HCT116 (cell line): ENCODE measurements around the gene TICAM2. TPM values are rescaled to one million over a fixed set of nuclear protein-coding genes. Genes with fewer than 3 reads are reported as not detected.

ENCODE experiments used
- ATAC-seq: fragments of 200-7000 bp; cut with Tn5 transposase; 2 replicates; pipeline ENCODE4 v1.9.1; 2020; ENCODE audit warnings: mild to moderate bottlenecking, moderate library complexity
- BruUV-seq: library from RNA; stranded (reverse); fragments of 400-500 nt; replicated peaks from 2 replicates; lab custom pipeline; 2021; lab: Mats Ljungman, UMichigan
- CTCF ChIA-PET: fragments of 300-600 bp; sonication (Branson Sonifier 250); formaldehyde crosslinking; loops from one replicate; lab custom pipeline; 2021; ENCODE audit warnings: antibody characterized with exemption; lab: Charles Lee
- POLR2A ChIA-PET: fragments of 300-600, 350-600 bp; sonication (Branson Sonifier 250); formaldehyde crosslinking; loops from one replicate; lab custom pipeline; 2021; ENCODE audit warnings: antibody characterized with exemption; lab: Charles Lee
- RAD21 ChIA-PET, 2 experiments: fragments of 300-600 bp; sonication (Branson Sonifier 250); formaldehyde crosslinking; loops; one replicate each; lab custom pipeline; 2023; ENCODE audit warnings: low total read pairs in 2 of 2; ENCODE audit not compliant: uncharacterized antibody in 2 of 2, unreplicated experiment in 2 of 2, low non-redundant PET in 1 of 2; lab: Charles Lee
- DNase-seq: peaks from one replicate; pipeline ENCODE4 v3.0.0-alpha.2; 2010; ENCODE audit warnings: low read depth, low spot score
- H2AFZ ChIP-seq: fragments of 200-600 bp; shearing (Covaris generic), sonication (generic); 2 replicates; pipeline ENCODE4 v1.6.1; 2017; ENCODE audit warnings: low read depth, mixed run types, mixed read lengths, antibody characterized with exemption, low read length; ENCODE audit not compliant: poor library complexity, severe bottlenecking
- H3K27ac ChIP-seq: 2 replicates; pipeline ENCODE4 v1.5.1; 2012; ENCODE audit warnings: low read depth, low read length
- H3K27me3 ChIP-seq: fragments of 200-600 bp; sonication (generic); 2 replicates; pipeline ENCODE4 v1.6.1; 2016; ENCODE audit warnings: mixed run types, low read length, mixed read lengths; ENCODE audit not compliant: insufficient read depth
- H3K36me3 ChIP-seq, 2 experiments: fragments of 200-500 bp in 1 of 2; fragments of 200-600 bp in 1 of 2; sonication (Bioruptor generic) in 1 of 2; sonication (generic) in 1 of 2; 2 replicates each; pipeline versions ENCODE4 v1.5.1 to v1.6.1; 2014 to 2016; ENCODE audit warnings: low read length in 2 of 2, inconsistent platforms in 1 of 2, mixed read lengths in 1 of 2, mixed run types in 1 of 2; ENCODE audit not compliant: insufficient read depth in 2 of 2, control insufficient read depth in 1 of 2
- H3K4me1 ChIP-seq, 2 experiments: fragments of 200-600 bp in 1 of 2; sonication (generic) in 1 of 2; 2 replicates each; pipeline versions ENCODE4 v1.5.1 to v1.6.1; 2012 to 2017; ENCODE audit warnings: low read length in 2 of 2, inconsistent platforms in 1 of 2, mild to moderate bottlenecking in 1 of 2, mixed read lengths in 1 of 2, mixed run types in 1 of 2, moderate library complexity in 1 of 2; ENCODE audit not compliant: insufficient read depth in 2 of 2, control insufficient read depth in 1 of 2
- H3K4me2 ChIP-seq: fragments of 200-600 bp; sonication (generic); 2 replicates; pipeline ENCODE4 v1.6.1; 2017; ENCODE audit warnings: mixed run types, low read length, mixed read lengths
- H3K4me3 ChIP-seq, 2 experiments: fragments of 200-600 bp in 1 of 2; sonication (generic) in 1 of 2; replicated peaks in 1 of 2; 2 replicates each; pipeline ENCODE4 v1.5.1; 2011 to 2016; ENCODE audit warnings: low read length in 2 of 2, control low read depth in 1 of 2, low read depth in 1 of 2, mild to moderate bottlenecking in 1 of 2, mixed read lengths in 1 of 2, mixed run types in 1 of 2
- H3K79me2 ChIP-seq: fragments of 200-600 bp; sonication (generic); 2 replicates; pipeline ENCODE4 v1.6.1; 2017; ENCODE audit warnings: mild to moderate bottlenecking, mixed run types, low read length, moderate library complexity, mixed read lengths; ENCODE audit not compliant: insufficient read depth
- H3K9ac ChIP-seq: fragments of 200-600 bp; sonication (generic); 2 replicates; pipeline ENCODE4 v1.6.1; 2016; ENCODE audit warnings: low read length, mixed read lengths
- H3K9me2 ChIP-seq: fragments of 200-600 bp; sonication (generic), shearing (Covaris generic); 2 replicates; pipeline ENCODE4 v1.6.1; 2017; ENCODE audit warnings: mixed run types, mild to moderate bottlenecking, moderate library complexity; ENCODE audit not compliant: insufficient read depth
- H3K9me3 ChIP-seq, 2 experiments: fragments of 200-500 bp in 1 of 2; fragments of 200-600 bp in 1 of 2; sonication (Bioruptor generic) in 1 of 2; sonication (generic) in 1 of 2; 2 replicates each; pipeline ENCODE4 v1.6.1; 2014 to 2017; ENCODE audit warnings: low read length in 2 of 2, mixed read lengths in 2 of 2, inconsistent platforms in 1 of 2, low read depth in 1 of 2, mild to moderate bottlenecking in 1 of 2, mixed run types in 1 of 2, moderate library complexity in 1 of 2; ENCODE audit not compliant: control insufficient read depth in 1 of 2, insufficient read depth in 1 of 2
- H4K20me1 ChIP-seq: fragments of 200-600 bp; sonication (generic), shearing (Covaris generic); 2 replicates; pipeline ENCODE4 v1.6.1; 2017; ENCODE audit warnings: mixed run types, mild to moderate bottlenecking, moderate library complexity; ENCODE audit not compliant: insufficient read depth
- CEBPB ChIP-seq: IDR thresholded peaks from 2 replicates; pipeline ENCODE4 v1.6.1; 2012; ENCODE audit warnings: low read depth
- EGR1 ChIP-seq: IDR thresholded peaks from 2 replicates; pipeline ENCODE4 v1.6.1; 2012; ENCODE audit warnings: low read depth
- ELF1 ChIP-seq: IDR thresholded peaks from 2 replicates; pipeline ENCODE4 v1.6.1; 2012; ENCODE audit warnings: low read depth, borderline replicate concordance
- EZH2 ChIP-seq: fragments of 200-600 bp; sonication (generic); IDR thresholded peaks from 2 replicates; pipeline ENCODE4 v1.6.1; 2017; ENCODE audit warnings: antibody characterized with exemption, mixed run types
- POLR2A ChIP-seq: IDR thresholded peaks from 2 replicates; pipeline ENCODE4 v1.7.0; 2011; ENCODE audit warnings: borderline replicate concordance; ENCODE audit not compliant: insufficient read depth, insufficient read length; ENCODE audit errors: extremely low read depth
- RAD21 ChIP-seq: IDR thresholded peaks from 2 replicates; pipeline ENCODE4 v1.6.1; 2012; ENCODE audit warnings: low read depth, mild to moderate bottlenecking
- SIN3A ChIP-seq: IDR thresholded peaks from 2 replicates; pipeline ENCODE4 v1.6.1; 2012; ENCODE audit warnings: low read depth
- SP1 ChIP-seq: IDR thresholded peaks from 2 replicates; pipeline ENCODE4 v1.6.1; 2012; ENCODE audit warnings: low read depth
- TCF7L2 ChIP-seq: IDR thresholded peaks from 2 replicates; pipeline ENCODE4 v1.7.0; 2011; ENCODE audit warnings: borderline replicate concordance, inconsistent platforms; ENCODE audit not compliant: insufficient read depth, insufficient read length; ENCODE audit errors: extremely low read depth
- YY1 ChIP-seq: IDR thresholded peaks from 2 replicates; pipeline ENCODE4 v1.6.1; 2011; ENCODE audit warnings: low read length, low read depth, moderate library complexity, mild to moderate bottlenecking; ENCODE audit not compliant: insufficient replicate concordance; ENCODE audit errors: extremely low read depth
- ZFX ChIP-seq: fragments of 450-650 bp; IDR thresholded peaks from 2 replicates; pipeline ENCODE4 v1.6.1; 2017
- ZNF274 ChIP-seq: fragments of 200-500 bp; sonication (Bioruptor generic); IDR thresholded peaks from 2 replicates; pipeline ENCODE4 v1.6.1; 2014; ENCODE audit warnings: mild to moderate bottlenecking, low read depth, low read length, inconsistent platforms
- intact Hi-C: fragments of 100-400 bp; cut with micrococcal nuclease; formaldehyde crosslinking; loops from 2 replicates; pipeline ENCODE4 v1.10.0; 2022
- total RNA-seq: library from RNA; stranded (reverse); gene quantifications from one replicate; pipeline ENCODE4 v1.2.1, GENCODE V29; 2021; ENCODE audit not compliant: unreplicated experiment
- TF ChIP-seq, protein P1 (sequence below), 3 experiments: fragments of 200-600 bp in 1 of 3; sonication (generic) in 1 of 3; IDR thresholded peaks in 2 of 3; conservative IDR thresholded peaks in 1 of 3; 2 replicates each; pipeline ENCODE4 v1.5.1; 2012 to 2017; ENCODE audit warnings: low read depth in 2 of 3, low read length in 2 of 3, antibody characterized with exemption in 1 of 3, borderline replicate concordance in 1 of 3, control low read depth in 1 of 3, mild to moderate bottlenecking in 1 of 3, mixed read lengths in 1 of 3, mixed run types in 1 of 3, moderate library complexity in 1 of 3; ENCODE audit not compliant: insufficient read depth in 1 of 3
- TF ChIP-seq, protein P2 (sequence below): IDR thresholded peaks from 2 replicates; pipeline ENCODE4 v1.6.1; 2011; ENCODE audit warnings: mild to moderate bottlenecking, low read length, moderate library complexity; ENCODE audit not compliant: insufficient replicate concordance; ENCODE audit errors: extremely low read depth
- TF ChIP-seq, protein P3 (sequence below): IDR thresholded peaks from 2 replicates; pipeline ENCODE4 v1.6.1; 2012

Gene TICAM2
- total RNA-seq, 1 experiment from 2014 or later: 2.9 TPM

DNA sequence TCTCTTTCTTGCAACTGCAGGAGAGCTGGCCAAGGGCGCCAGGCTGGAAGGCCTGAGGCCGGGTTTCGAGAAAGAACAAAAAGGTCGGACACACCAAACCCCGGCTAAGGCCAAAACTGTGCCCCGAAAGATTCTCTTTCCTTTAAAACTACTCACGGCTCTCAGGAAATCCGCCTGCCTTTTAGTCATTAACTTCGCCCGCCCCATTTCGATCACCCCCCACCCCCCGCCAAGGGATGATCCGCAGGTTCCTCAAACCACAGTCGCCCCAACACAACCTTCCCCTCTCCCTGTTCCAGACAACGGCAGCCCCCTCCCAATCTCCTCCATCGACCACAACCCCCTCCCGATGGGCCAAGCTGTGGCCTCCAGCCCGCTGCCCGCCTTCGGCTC lies 58.2 kb downstream of the TICAM2 start:
- Histone ChIP-seq H3K36me3 (peaks cover 17 to 43% of the 10 kb centered on the region in 2 experiments), H3K4me2 (peak overlapping the region; percentile 85), H4K20me1 (peaks cover 12% of the 10 kb centered on the region; the same call in 1 of the 2 replicates), H3K9me3 (peaks cover 0 to 5% of the 10 kb centered on the region in 2 experiments; a peak in 1 of 4 replicates), H3K9me2 (no peaks in the 10 kb centered on the region), H3K27ac (peak overlapping the region; percentile 87), H3K4me3 (peak overlapping the region; percentile 77 to 86), H2AFZ (no peak overlapping the region), H3K9ac (peak overlapping the region; percentile 96), H3K4me1 (peaks cover 0 to 32% of the 10 kb centered on the region in 2 experiments; a peak in 3 of 4 replicates), H3K79me2 (peaks cover 55% of the 10 kb centered on the region), H3K27me3 (no peaks in the 10 kb centered on the region)
- no TSS peak for BruUV-seq
- ChIA-PET RAD21 (no interaction called here), POLR2A (interaction anchor here (0.9 to 1.5 kb wide), 4 partner anchors 10 to 85 kb away, joined by 3 to 6 read pairs (median 4); no protein-coding TSS in a partner anchor), CTCF (interaction anchor here (0.9 kb wide), 1 partner anchor 166 kb away, joined by 3 read pairs; no protein-coding TSS in a partner anchor)
- no peak; the same call in 1 of the 2 replicates for ATAC-seq
- TF ChIP-seq EZH2 (no peak), ELF1 (no peak), RAD21 (no peak), TCF7L2 (no peak), SIN3A (no peak), SP1 (no peak), ZFX (no peak), CEBPB (no peak), YY1 (no peak), ZNF274 (no peak), POLR2A (no peak), EGR1 (no peak)
- TF ChIP-seq, protein P1, sequence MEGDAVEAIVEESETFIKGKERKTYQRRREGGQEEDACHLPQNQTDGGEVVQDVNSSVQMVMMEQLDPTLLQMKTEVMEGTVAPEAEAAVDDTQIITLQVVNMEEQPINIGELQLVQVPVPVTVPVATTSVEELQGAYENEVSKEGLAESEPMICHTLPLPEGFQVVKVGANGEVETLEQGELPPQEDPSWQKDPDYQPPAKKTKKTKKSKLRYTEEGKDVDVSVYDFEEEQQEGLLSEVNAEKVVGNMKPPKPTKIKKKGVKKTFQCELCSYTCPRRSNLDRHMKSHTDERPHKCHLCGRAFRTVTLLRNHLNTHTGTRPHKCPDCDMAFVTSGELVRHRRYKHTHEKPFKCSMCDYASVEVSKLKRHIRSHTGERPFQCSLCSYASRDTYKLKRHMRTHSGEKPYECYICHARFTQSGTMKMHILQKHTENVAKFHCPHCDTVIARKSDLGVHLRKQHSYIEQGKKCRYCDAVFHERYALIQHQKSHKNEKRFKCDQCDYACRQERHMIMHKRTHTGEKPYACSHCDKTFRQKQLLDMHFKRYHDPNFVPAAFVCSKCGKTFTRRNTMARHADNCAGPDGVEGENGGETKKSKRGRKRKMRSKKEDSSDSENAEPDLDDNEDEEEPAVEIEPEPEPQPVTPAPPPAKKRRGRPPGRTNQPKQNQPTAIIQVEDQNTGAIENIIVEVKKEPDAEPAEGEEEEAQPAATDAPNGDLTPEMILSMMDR (IDR thresholded peaks at IDR 0.05 in 2 of 3, conservative IDR thresholded peaks at IDR 0.05 in 1 of 3; ENCODE audit: borderline replicate concordance in 1 of 3, insufficient read depth in 1 of 3, low read depth in 2 of 3, low read length in 2 of 3): no peak
- TF ChIP-seq, protein P2, sequence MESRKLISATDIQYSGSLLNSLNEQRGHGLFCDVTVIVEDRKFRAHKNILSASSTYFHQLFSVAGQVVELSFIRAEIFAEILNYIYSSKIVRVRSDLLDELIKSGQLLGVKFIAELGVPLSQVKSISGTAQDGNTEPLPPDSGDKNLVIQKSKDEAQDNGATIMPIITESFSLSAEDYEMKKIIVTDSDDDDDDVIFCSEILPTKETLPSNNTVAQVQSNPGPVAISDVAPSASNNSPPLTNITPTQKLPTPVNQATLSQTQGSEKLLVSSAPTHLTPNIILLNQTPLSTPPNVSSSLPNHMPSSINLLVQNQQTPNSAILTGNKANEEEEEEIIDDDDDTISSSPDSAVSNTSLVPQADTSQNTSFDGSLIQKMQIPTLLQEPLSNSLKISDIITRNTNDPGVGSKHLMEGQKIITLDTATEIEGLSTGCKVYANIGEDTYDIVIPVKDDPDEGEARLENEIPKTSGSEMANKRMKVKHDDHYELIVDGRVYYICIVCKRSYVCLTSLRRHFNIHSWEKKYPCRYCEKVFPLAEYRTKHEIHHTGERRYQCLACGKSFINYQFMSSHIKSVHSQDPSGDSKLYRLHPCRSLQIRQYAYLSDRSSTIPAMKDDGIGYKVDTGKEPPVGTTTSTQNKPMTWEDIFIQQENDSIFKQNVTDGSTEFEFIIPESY: no peak
- TF ChIP-seq, protein P3, sequence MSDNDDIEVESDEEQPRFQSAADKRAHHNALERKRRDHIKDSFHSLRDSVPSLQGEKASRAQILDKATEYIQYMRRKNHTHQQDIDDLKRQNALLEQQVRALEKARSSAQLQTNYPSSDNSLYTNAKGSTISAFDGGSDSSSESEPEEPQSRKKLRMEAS: no peak
- intact Hi-C loops: loop anchor here (2.0 kb wide), 1 partner anchor 165 kb away; no protein-coding TSS in a partner anchor
- DNase-seq: no peak
